Gastroesophageal sphincter (tissue), 3 donors: ENCODE results near the gene MRPL39.
A peak's percentile ranks its signal among the peaks of the same experiment; 100 is the strongest.

Source experiments
- CTCF ChIP-seq, 4 experiments: fragments of 200-600 bp in 2 of 4; fragments of 450-650 bp in 2 of 4; sonication (generic) in 1 of 4; IDR thresholded peaks; one replicate each; pipeline ENCODE4 v1.5.1; 2017 to 2019; ENCODE audit warnings: antibody characterized with exemption in 4 of 4, mild to moderate bottlenecking in 2 of 4, moderate library complexity in 2 of 4
- EP300 ChIP-seq: sonication (generic); formaldehyde crosslinking; IDR thresholded peaks from one replicate; pipeline ENCODE4 v1.6.1; 2017; ENCODE audit warnings: antibody characterized with exemption, mild to moderate bottlenecking
- POLR2A ChIP-seq, 2 donors: fragments of 450-650 bp; IDR thresholded peaks; one replicate each; pipeline ENCODE4 v1.6.1; 2017; ENCODE audit warnings: antibody characterized with exemption in 2 of 2, mild to moderate bottlenecking in 2 of 2, moderate library complexity in 1 of 2
- POLR2AphosphoS5 ChIP-seq: sonication (generic); formaldehyde crosslinking; IDR thresholded peaks from one replicate; pipeline ENCODE4 v1.6.1; 2017; ENCODE audit warnings: antibody characterized with exemption

GRCh38 chr21:25608044-25608737 is 910 bp upstream of the MRPL39 start:
- TF ChIP-seq POLR2A (IDR thresholded peaks at IDR 0.05) (no peak), CTCF (IDR thresholded peaks at IDR 0.05) (peak; percentile 92 to 96 (median 94)), POLR2AphosphoS5 (no peak), EP300 (no peak)
